Endothelial cell (in vitro differentiated cells): Measurements from ENCODE around the gene FAM131C. TPM values are rescaled to one million over a fixed set of nuclear protein-coding genes. Genes with fewer than 3 reads are reported as not detected.

Experiments used
- DNase-seq: peaks from one replicate; pipeline ENCODE4 v3.0.0; 2021; ENCODE audit warnings: low spot score
- H3K27ac Mint-ChIP-seq: one replicate; pipeline ENCODE4 v1.8.0; 2021; ENCODE audit warnings: mixed read lengths, inconsistent platforms; ENCODE audit not compliant: unreplicated experiment
- H3K27me3 Mint-ChIP-seq: one replicate; pipeline ENCODE4 v1.8.0; 2021; ENCODE audit warnings: mild to moderate bottlenecking, moderate library complexity, mixed read lengths, inconsistent platforms; ENCODE audit not compliant: unreplicated experiment
- H3K36me3 Mint-ChIP-seq: one replicate; pipeline ENCODE4 v1.8.0; 2021; ENCODE audit warnings: mild to moderate bottlenecking, low read depth, mixed read lengths, inconsistent platforms; ENCODE audit not compliant: unreplicated experiment
- H3K4me1 Mint-ChIP-seq: one replicate; pipeline ENCODE4 v1.8.0; 2021; ENCODE audit warnings: mild to moderate bottlenecking, mixed read lengths, inconsistent platforms; ENCODE audit not compliant: unreplicated experiment
- H3K4me3 Mint-ChIP-seq: one replicate; pipeline ENCODE4 v1.8.0; 2021; ENCODE audit warnings: mild to moderate bottlenecking, mixed read lengths, inconsistent platforms; ENCODE audit not compliant: unreplicated experiment
- H3K9me3 Mint-ChIP-seq: one replicate; pipeline ENCODE4 v1.8.0; 2021; ENCODE audit warnings: mixed read lengths, inconsistent platforms; ENCODE audit not compliant: unreplicated experiment
- total RNA-seq: library from RNA; stranded (reverse); fragmentation: NEBNext Ultra II Directional; extraction: Animal tissue kit (Norgen Biotek cat#: 25700); gene quantifications from one replicate; pipeline ENCODE4 v1.2.1, GENCODE V29; 2021; ENCODE audit not compliant: unreplicated experiment
- TF ChIP-seq, protein P1 (sequence below): fragments of 200-600 bp; sonication (generic); IDR thresholded peaks from one replicate; pipeline ENCODE4 v1.5.0; 2021; ENCODE audit warnings: antibody characterized with exemption; ENCODE audit not compliant: unreplicated experiment

The FAM131C gene
- total RNA-seq, 1 donor from 2014 or later: 0.56 TPM

DNA sequence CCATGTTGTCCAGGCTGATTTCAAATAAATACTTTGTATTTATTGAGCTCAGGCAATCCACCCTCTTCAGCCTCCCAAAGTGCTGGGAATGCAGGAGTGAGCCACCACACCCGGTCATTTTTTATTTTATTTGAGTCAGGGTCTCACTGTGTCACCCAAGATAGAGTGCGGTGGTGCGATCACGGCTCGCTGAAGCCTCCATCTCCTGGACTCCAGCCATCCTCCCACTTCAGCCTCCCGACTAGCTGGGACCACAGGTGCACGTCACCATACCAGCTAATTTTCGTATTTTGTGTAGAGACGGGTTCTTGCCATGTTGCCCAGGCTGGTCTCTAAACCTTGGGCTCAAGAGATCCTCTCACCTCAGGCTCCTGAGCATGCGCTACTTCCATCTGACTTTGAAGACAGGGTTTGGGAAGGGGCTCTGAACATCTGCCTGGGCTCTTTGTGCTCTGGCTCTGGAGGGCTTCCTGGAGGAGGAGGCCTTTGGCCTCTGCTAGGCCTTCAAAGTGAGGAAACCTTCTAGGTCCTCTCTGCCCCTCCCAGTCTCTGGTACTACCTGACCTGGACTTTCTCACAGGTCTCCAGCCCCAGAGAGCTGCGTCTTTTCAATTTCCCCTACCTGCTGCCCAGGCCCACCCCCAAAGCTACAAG lies 61.4 kb downstream of the FAM131C start:
- peaks cover 10% of the 10 kb centered on the region for H3K27me3 Mint-ChIP-seq
- no peaks in the 10 kb centered on the region for H3K9me3 Mint-ChIP-seq
- peaks cover 3% of the 10 kb centered on the region for H3K36me3 Mint-ChIP-seq
- TF ChIP-seq, protein P1, sequence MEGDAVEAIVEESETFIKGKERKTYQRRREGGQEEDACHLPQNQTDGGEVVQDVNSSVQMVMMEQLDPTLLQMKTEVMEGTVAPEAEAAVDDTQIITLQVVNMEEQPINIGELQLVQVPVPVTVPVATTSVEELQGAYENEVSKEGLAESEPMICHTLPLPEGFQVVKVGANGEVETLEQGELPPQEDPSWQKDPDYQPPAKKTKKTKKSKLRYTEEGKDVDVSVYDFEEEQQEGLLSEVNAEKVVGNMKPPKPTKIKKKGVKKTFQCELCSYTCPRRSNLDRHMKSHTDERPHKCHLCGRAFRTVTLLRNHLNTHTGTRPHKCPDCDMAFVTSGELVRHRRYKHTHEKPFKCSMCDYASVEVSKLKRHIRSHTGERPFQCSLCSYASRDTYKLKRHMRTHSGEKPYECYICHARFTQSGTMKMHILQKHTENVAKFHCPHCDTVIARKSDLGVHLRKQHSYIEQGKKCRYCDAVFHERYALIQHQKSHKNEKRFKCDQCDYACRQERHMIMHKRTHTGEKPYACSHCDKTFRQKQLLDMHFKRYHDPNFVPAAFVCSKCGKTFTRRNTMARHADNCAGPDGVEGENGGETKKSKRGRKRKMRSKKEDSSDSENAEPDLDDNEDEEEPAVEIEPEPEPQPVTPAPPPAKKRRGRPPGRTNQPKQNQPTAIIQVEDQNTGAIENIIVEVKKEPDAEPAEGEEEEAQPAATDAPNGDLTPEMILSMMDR: no peak
- no peak overlapping the region for H3K4me3 Mint-ChIP-seq
- H3K27ac Mint-ChIP-seq: no peak overlapping the region
- no peak for DNase-seq
- no peaks in the 10 kb centered on the region for H3K4me1 Mint-ChIP-seq

DNA sequence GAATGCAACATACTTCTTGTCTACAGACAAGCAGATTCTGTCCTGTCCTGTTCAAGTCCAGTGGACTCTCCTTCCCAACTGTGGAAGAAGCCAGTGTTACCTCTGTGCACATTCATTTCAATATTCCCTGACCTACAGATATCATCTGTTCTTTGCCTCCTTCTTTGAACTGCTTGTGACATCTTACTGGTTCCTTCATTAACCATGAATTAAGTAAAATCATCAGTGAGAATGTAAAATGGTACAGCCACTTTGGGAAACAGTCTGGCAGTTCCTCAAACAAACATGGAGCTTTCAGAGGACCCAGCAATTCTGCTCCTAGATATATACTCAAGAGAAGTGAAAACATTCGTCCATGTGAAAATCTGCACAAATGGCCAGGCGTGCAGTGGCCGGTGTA lies 62.6 kb downstream of the FAM131C start:
- H3K9me3 Mint-ChIP-seq: no peaks in the 10 kb centered on the region
- H3K4me3 Mint-ChIP-seq: no peak overlapping the region
- DNase-seq: no peak
- H3K27ac Mint-ChIP-seq: no peak overlapping the region
- TF ChIP-seq, protein P1: no peak
- H3K36me3 Mint-ChIP-seq: peaks cover 3% of the 10 kb centered on the region
- no peaks in the 10 kb centered on the region for H3K4me1 Mint-ChIP-seq
- peaks cover 10% of the 10 kb centered on the region for H3K27me3 Mint-ChIP-seq

DNA sequence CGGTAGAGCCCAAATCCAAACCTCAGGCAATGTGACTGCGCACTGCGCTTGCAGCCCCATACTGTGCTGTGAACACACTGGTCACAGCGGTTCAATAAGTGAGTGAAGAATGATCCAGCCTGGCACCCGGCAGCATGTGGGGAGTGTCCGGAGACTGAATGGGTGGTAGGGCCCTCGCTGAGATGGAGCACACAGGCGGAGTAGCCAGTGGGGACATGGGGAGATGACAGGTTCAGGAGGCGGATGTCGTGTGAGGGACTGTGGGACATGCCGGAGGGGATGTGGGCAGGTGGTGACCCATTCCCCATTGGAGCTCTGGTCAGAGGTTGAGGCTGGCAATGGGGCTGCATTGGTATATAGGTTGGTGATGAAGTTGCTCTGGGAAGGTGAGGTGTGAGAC lies 63.8 kb downstream of the FAM131C start:
- peaks cover 5% of the 10 kb centered on the region for H3K27me3 Mint-ChIP-seq
- H3K4me1 Mint-ChIP-seq: no peaks in the 10 kb centered on the region
- H3K27ac Mint-ChIP-seq: peak overlapping the region; percentile 32
- H3K9me3 Mint-ChIP-seq: no peaks in the 10 kb centered on the region
- TF ChIP-seq, protein P1: no peak
- H3K36me3 Mint-ChIP-seq: peaks cover 3% of the 10 kb centered on the region
- DNase-seq: no peak
- H3K4me3 Mint-ChIP-seq: no peak overlapping the region

DNA sequence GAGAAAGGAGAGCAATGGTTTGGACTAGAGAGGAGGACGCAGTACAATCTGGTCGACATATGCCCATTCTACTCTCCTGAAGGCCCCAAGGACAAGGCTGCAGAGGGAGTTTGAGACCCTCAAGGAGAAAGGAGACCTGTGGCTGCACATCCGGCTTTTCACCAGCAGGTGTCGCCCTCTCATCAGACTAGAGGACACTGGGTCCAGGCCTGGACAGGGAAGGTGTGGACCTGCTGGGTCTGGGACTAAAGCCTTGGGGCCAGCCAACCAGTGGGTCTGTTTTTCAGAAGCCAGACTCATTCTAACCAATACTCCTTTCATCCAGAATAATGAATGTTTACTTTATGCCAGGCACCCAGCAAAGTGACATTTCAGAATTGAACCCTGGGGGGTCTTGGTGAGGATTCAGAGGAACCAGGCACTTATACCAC lies 64.4 kb downstream of the FAM131C start:
- DNase-seq: peak; percentile 85
- TF ChIP-seq, protein P1: peak; percentile 98
- Mint-ChIP-seq H3K36me3 (no peaks in the 10 kb centered on the region), H3K4me3 (no peak overlapping the region), H3K4me1 (no peaks in the 10 kb centered on the region), H3K27me3 (peaks cover 5% of the 10 kb centered on the region), H3K27ac (no peak overlapping the region), H3K9me3 (no peaks in the 10 kb centered on the region)

Other genes with a start within 250 kb of the FAM131C start
- gene SPEN, start 225.9 kb downstream of the FAM131C start, total RNA-seq: 33.5 TPM
- gene ZBTB17, start 97.5 kb downstream of the FAM131C start, total RNA-seq: 33.6 TPM
- gene SRARP, start 69.4 kb downstream of the FAM131C start, total RNA-seq: 0.10 TPM
- not detected for gene HSPB7, start 55.6 kb downstream of the FAM131C start, total RNA-seq
- not detected for gene CLCNKA, start 51.6 kb downstream of the FAM131C start, total RNA-seq
- 0.59 TPM for gene CLCNKB, start 29.9 kb downstream of the FAM131C start, total RNA-seq
- 109 TPM for gene EPHA2, start 82.4 kb upstream of the FAM131C start, total RNA-seq
- gene ARHGEF19, start 139.0 kb upstream of the FAM131C start, total RNA-seq: 14.0 TPM
- 3.6 TPM for gene CPLANE2, start 163.5 kb upstream of the FAM131C start, total RNA-seq